Measurements from ENCODE around the gene DGCR8. TPM values are rescaled to one million over a fixed set of nuclear protein-coding genes. Genes with fewer than 3 reads are reported as not detected.

The DGCR8 gene
- total RNA-seq, 4 donors from 2014 or later = 16.9 to 27.6 (median 25.5) TPM

DNA sequence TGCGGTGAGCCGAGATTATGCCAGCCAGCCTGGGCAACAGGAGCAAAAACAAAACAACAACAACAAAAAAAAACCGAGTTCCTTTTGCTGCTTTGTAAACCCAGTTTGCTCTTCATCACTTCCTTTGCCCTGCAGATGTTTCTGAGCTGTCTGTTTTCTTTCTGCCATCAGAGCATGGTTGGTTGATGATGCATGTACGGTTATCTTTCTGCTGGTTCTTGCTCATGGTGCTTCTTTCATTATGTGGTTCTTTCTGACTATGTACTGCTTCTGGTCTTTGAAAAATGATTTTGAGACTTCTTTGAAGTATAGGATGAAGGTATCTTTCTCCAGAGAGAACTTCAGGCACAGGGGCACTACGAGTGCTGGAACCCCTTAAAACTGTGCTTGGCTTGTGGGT, 45.9 kb upstream of the DGCR8 start:
- ATAC-seq = no peak
- TF ChIP-seq EP300 (IDR thresholded peaks at IDR 0.05) = no peak
- no peak for TF ChIP-seq POLR2AphosphoS5 (IDR thresholded peaks at IDR 0.05)
- no peak for TF ChIP-seq POLR2A (IDR thresholded peaks at IDR 0.05)
- TF ChIP-seq, protein P1, sequence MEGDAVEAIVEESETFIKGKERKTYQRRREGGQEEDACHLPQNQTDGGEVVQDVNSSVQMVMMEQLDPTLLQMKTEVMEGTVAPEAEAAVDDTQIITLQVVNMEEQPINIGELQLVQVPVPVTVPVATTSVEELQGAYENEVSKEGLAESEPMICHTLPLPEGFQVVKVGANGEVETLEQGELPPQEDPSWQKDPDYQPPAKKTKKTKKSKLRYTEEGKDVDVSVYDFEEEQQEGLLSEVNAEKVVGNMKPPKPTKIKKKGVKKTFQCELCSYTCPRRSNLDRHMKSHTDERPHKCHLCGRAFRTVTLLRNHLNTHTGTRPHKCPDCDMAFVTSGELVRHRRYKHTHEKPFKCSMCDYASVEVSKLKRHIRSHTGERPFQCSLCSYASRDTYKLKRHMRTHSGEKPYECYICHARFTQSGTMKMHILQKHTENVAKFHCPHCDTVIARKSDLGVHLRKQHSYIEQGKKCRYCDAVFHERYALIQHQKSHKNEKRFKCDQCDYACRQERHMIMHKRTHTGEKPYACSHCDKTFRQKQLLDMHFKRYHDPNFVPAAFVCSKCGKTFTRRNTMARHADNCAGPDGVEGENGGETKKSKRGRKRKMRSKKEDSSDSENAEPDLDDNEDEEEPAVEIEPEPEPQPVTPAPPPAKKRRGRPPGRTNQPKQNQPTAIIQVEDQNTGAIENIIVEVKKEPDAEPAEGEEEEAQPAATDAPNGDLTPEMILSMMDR (IDR thresholded peaks at IDR 0.05) = no peak
- 74 to 95% methylated on average over 3 to 4 of the region's 5 CpGs for WGBS, 2 donors (ENCODE audit: low coverage in 1 of 2)
- Histone ChIP-seq H3K27ac (no peak overlapping the region), H3K27me3 (no peaks in the 10 kb centered on the region), H3K4me3 (no peak overlapping the region), H3K36me3 (peaks cover 0 to 40% of the 10 kb centered on the region in 2 donors), H3K9me3 (no peaks in the 10 kb centered on the region), H3K4me1 (peaks cover 0 to 28% (median 12%) of the 10 kb centered on the region in 3 donors)

DNA sequence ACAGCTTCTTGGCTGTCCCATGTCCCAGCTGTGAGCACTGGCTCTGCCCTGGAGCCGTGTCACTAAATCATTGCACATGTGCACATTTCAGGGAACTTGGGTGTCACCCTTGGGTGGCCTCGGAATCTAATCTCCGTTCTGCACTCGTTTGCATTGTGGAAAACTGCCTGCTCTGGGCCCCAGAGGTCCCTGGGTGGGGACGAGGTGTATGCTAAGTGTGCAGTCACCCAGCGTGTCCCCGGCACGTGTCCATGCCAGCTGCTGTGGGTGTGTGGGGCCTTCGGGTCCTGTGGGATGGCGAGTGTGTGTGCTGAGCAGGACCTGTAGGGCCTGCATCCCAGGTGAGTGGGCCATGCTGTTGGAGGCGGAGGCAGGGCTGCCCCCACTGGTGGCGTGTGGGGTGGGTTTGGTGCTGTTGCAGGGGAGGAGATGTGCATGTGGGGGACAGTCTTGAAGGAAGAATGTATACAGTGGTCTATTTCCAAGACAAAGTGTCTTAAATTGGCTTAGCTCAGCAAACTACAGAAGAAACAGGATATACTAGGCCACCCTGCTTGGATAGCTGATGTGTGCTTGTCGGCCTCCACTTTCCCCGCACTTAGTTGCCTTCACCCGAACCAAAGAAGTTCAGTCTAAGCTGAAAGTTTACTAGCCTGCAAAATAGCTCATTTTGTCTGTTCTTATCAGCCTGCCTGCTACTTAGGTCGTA, 44.5 kb upstream of the DGCR8 start:
- Histone ChIP-seq H3K9me3 (no peaks in the 10 kb centered on the region), H3K27ac (no peak overlapping the region), H3K36me3 (peaks cover 0 to 54% of the 10 kb centered on the region in 2 donors), H3K4me1 (peaks cover 0 to 32% (median 12%) of the 10 kb centered on the region in 3 donors), H3K4me3 (no peak overlapping the region), H3K27me3 (no peaks in the 10 kb centered on the region)
- no peak for TF ChIP-seq POLR2A (IDR thresholded peaks at IDR 0.05)
- TF ChIP-seq EP300 (IDR thresholded peaks at IDR 0.05) = no peak
- no peak for TF ChIP-seq POLR2AphosphoS5 (IDR thresholded peaks at IDR 0.05)
- TF ChIP-seq, protein P1 (IDR thresholded peaks at IDR 0.05) = no peak
- 87 to 89% methylated on average over 5 to 6 of the region's 16 CpGs for WGBS, 2 donors (ENCODE audit: low coverage in 1 of 2)
- ATAC-seq = no peak

DNA sequence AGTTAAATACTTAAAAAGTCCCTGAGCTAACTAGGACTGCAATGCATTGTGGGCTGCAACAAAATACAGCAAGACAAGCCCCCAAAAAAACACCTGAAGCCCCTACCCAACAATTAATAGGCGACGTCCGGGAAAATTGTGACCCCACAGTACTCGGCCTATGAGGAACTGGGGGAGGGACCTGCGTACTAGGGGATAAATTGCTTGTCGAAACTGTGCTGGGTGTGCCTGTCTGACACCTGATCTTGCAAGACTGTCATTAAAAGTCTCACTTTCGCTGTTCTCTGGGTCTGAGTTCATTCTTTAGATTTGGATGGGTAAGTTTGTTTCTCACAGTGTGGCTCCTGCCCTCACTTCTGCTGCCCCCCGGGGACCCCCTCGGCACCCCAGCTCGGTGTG, 44.0 kb upstream of the DGCR8 start:
- H3K9me3 ChIP-seq = no peaks in the 10 kb centered on the region
- ATAC-seq = no peak
- peaks cover 0 to 60% of the 10 kb centered on the region in 2 donors for H3K36me3 ChIP-seq
- H3K27ac ChIP-seq = no peak overlapping the region
- TF ChIP-seq EP300 (IDR thresholded peaks at IDR 0.05) (no peak), POLR2AphosphoS5 (IDR thresholded peaks at IDR 0.05) (no peak), POLR2A (IDR thresholded peaks at IDR 0.05) (no peak)
- TF ChIP-seq, protein P1 (IDR thresholded peaks at IDR 0.05) = no peak
- 92 to 96% methylated on average over 7 of the region's 10 CpGs for WGBS, 2 donors (ENCODE audit: low coverage in 1 of 2)
- no peaks in the 10 kb centered on the region for H3K27me3 ChIP-seq
- H3K4me1 ChIP-seq = peaks cover 0 to 33% (median 12%) of the 10 kb centered on the region in 3 donors
- no peak overlapping the region for H3K4me3 ChIP-seq

DNA sequence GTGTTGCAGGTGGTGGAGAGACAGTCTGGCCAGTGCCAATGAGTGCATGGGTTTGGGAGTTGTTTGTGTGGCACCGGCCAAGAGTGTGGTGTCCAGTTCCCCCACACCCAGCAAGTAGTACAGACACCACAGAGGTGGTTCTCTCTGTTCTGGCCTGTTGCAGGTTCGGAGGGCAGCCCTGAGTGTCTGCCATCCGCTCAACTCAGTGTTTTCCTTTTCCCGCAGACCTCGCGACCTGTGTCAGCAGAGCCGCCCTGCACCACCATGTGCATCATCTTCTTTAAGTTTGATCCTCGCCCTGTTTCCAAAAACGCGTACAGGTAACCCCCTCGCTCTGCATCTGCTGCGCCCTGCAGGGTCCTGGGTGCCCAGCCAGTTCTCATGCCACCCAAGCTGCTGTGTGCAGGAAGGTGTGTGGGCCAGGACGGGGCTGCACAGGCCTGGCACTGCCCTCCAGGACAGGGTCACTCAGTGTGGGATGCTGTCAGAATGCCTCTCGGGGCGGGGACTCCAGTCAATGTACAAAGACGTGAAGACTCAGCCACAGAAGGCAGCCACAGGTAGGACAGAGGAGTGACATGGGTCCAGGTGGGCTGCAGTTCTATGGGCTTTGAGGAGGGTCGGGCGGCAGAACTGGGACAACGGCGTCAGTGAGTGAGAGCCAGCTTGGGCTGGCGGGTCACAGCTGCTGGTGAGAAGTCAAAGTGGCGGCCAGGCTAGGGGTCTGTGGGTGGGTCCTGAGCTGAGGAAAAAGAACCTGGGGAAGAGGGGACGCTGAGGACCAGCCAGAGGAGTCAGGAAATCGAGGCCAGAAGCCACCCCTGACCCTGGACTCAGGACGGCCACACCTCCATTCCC, 43.3 kb upstream of the DGCR8 start:
- Histone ChIP-seq H3K4me1 (peaks cover 0 to 31% (median 12%) of the 10 kb centered on the region in 3 donors), H3K27ac (no peak overlapping the region), H3K9me3 (no peaks in the 10 kb centered on the region), H3K4me3 (no peak overlapping the region), H3K36me3 (peaks cover 0 to 61% of the 10 kb centered on the region in 2 donors), H3K27me3 (no peaks in the 10 kb centered on the region)
- WGBS, 2 donors (ENCODE audit: low coverage in 1 of 2) = 85 to 93% methylated on average over 6 to 10 of the region's 25 CpGs
- TF ChIP-seq POLR2A (IDR thresholded peaks at IDR 0.05) (no peak), EP300 (IDR thresholded peaks at IDR 0.05) (no peak)
- TF ChIP-seq, protein P1 (IDR thresholded peaks at IDR 0.05) = no peak
- ATAC-seq = no peak
